ENCODE measurements around the gene APBA1.

APBA1 gene

GRCh38 chr9:69643098-69643497 lies 29.1 kb downstream of the APBA1 start:
- no peak for DNase-seq (ENCODE audit: low spot score)
- H3K9me3 Mint-ChIP-seq: no peaks in the 10 kb centered on the region
- no peak overlapping the region for H3K27ac Mint-ChIP-seq
- no peak overlapping the region for H3K4me3 Mint-ChIP-seq
- H3K27me3 Mint-ChIP-seq (ENCODE audit: low read depth): peaks cover 7% of the 10 kb centered on the region
- H3K4me1 Mint-ChIP-seq (ENCODE audit: low read depth): no peaks in the 10 kb centered on the region
- no peaks in the 10 kb centered on the region for H3K36me3 Mint-ChIP-seq (ENCODE audit: low read depth)

- Mint-ChIP-seq H3K27ac (no peak overlapping the region), H3K9me3 (no peaks in the 10 kb centered on the region), H3K4me1 (ENCODE audit: low read depth) (no peaks in the 10 kb centered on the region), H3K36me3 (ENCODE audit: low read depth) (no peaks in the 10 kb centered on the region), H3K4me3 (no peak overlapping the region), H3K27me3 (ENCODE audit: low read depth) (peaks cover 33% of the 10 kb centered on the region)
- no peak for DNase-seq (ENCODE audit: low spot score)
These were observed 34.4 kb downstream of the APBA1 start for GRCh38 chr9:69637817-69638200.

GRCh38 chr9:69637193-69637816 lies 34.9 kb downstream of the APBA1 start:
- Mint-ChIP-seq H3K4me3 (no peak overlapping the region), H3K36me3 (ENCODE audit: low read depth) (no peaks in the 10 kb centered on the region), H3K27me3 (ENCODE audit: low read depth) (peaks cover 33% of the 10 kb centered on the region), H3K4me1 (ENCODE audit: low read depth) (no peaks in the 10 kb centered on the region), H3K27ac (no peak overlapping the region), H3K9me3 (no peaks in the 10 kb centered on the region)
- no peak for DNase-seq (ENCODE audit: low spot score)

GRCh38 chr9:69633716-69634115 lies 38.5 kb downstream of the APBA1 start:
- H3K4me1 Mint-ChIP-seq (ENCODE audit: low read depth): no peaks in the 10 kb centered on the region
- no peak overlapping the region for H3K4me3 Mint-ChIP-seq
- no peaks in the 10 kb centered on the region for H3K9me3 Mint-ChIP-seq
- peaks cover 28% of the 10 kb centered on the region for H3K27me3 Mint-ChIP-seq (ENCODE audit: low read depth)
- H3K36me3 Mint-ChIP-seq (ENCODE audit: low read depth): no peaks in the 10 kb centered on the region
- DNase-seq (ENCODE audit: low spot score): no peak
- no peak overlapping the region for H3K27ac Mint-ChIP-seq

GRCh38 chr9:69632768-69633167 lies 39.4 kb downstream of the APBA1 start:
- no peak for DNase-seq (ENCODE audit: low spot score)
- H3K27ac Mint-ChIP-seq: no peak overlapping the region
- no peaks in the 10 kb centered on the region for H3K9me3 Mint-ChIP-seq
- H3K4me1 Mint-ChIP-seq (ENCODE audit: low read depth): no peaks in the 10 kb centered on the region
- peaks cover 31% of the 10 kb centered on the region for H3K27me3 Mint-ChIP-seq (ENCODE audit: low read depth)
- H3K4me3 Mint-ChIP-seq: no peak overlapping the region
- no peaks in the 10 kb centered on the region for H3K36me3 Mint-ChIP-seq (ENCODE audit: low read depth)

- DNase-seq (ENCODE audit: low spot score): no peak
- Mint-ChIP-seq H3K27me3 (ENCODE audit: low read depth) (peaks cover 17% of the 10 kb centered on the region), H3K27ac (no peak overlapping the region), H3K9me3 (no peaks in the 10 kb centered on the region), H3K4me1 (ENCODE audit: low read depth) (no peaks in the 10 kb centered on the region), H3K36me3 (ENCODE audit: low read depth) (no peaks in the 10 kb centered on the region), H3K4me3 (no peak overlapping the region)
These were observed 44.9 kb downstream of the APBA1 start for GRCh38 chr9:69627281-69627680.

GRCh38 chr9:69623276-69623675 lies 48.9 kb downstream of the APBA1 start:
- DNase-seq (ENCODE audit: low spot score): no peak
- no peak overlapping the region for H3K27ac Mint-ChIP-seq
- peaks cover 13% of the 10 kb centered on the region for H3K27me3 Mint-ChIP-seq (ENCODE audit: low read depth)
- H3K9me3 Mint-ChIP-seq: no peaks in the 10 kb centered on the region
- no peak overlapping the region for H3K4me3 Mint-ChIP-seq
- no peaks in the 10 kb centered on the region for H3K4me1 Mint-ChIP-seq (ENCODE audit: low read depth)
- no peaks in the 10 kb centered on the region for H3K36me3 Mint-ChIP-seq (ENCODE audit: low read depth)

- no peak for DNase-seq (ENCODE audit: low spot score)
- Mint-ChIP-seq H3K9me3 (no peaks in the 10 kb centered on the region), H3K27me3 (ENCODE audit: low read depth) (peaks cover 10% of the 10 kb centered on the region), H3K27ac (no peak overlapping the region), H3K4me1 (ENCODE audit: low read depth) (no peaks in the 10 kb centered on the region), H3K4me3 (no peak overlapping the region), H3K36me3 (ENCODE audit: low read depth) (no peaks in the 10 kb centered on the region)
These were observed 49.5 kb downstream of the APBA1 start for GRCh38 chr9:69622676-69623075.

GRCh38 chr9:69621730-69622460 lies 50.3 kb downstream of the APBA1 start:
- Mint-ChIP-seq H3K36me3 (ENCODE audit: low read depth) (no peaks in the 10 kb centered on the region), H3K4me3 (no peak overlapping the region), H3K27ac (no peak overlapping the region)

GRCh38 chr9:69620731-69621130 lies 51.4 kb downstream of the APBA1 start:
- Mint-ChIP-seq H3K27me3 (ENCODE audit: low read depth) (peaks cover 7% of the 10 kb centered on the region), H3K4me1 (ENCODE audit: low read depth) (no peaks in the 10 kb centered on the region), H3K36me3 (ENCODE audit: low read depth) (no peaks in the 10 kb centered on the region), H3K27ac (no peak overlapping the region), H3K4me3 (no peak overlapping the region), H3K9me3 (no peaks in the 10 kb centered on the region)
- no peak for DNase-seq (ENCODE audit: low spot score)

More at GRCh38 chr9:69621730-69622460, 50.3 kb downstream of the APBA1 start:
- no peak for DNase-seq (ENCODE audit: low spot score)
- peaks cover 7% of the 10 kb centered on the region for H3K27me3 Mint-ChIP-seq (ENCODE audit: low read depth)
- no peaks in the 10 kb centered on the region for H3K4me1 Mint-ChIP-seq (ENCODE audit: low read depth)
- H3K9me3 Mint-ChIP-seq: no peaks in the 10 kb centered on the region

GRCh38 chr9:69619233-69619632 lies 52.9 kb downstream of the APBA1 start:
- H3K4me1 Mint-ChIP-seq (ENCODE audit: low read depth): no peaks in the 10 kb centered on the region
- H3K4me3 Mint-ChIP-seq: no peak overlapping the region
- no peak overlapping the region for H3K27ac Mint-ChIP-seq
- no peaks in the 10 kb centered on the region for H3K27me3 Mint-ChIP-seq (ENCODE audit: low read depth)
- no peaks in the 10 kb centered on the region for H3K36me3 Mint-ChIP-seq (ENCODE audit: low read depth)
- DNase-seq (ENCODE audit: low spot score): no peak
- no peaks in the 10 kb centered on the region for H3K9me3 Mint-ChIP-seq

- peaks cover 12% of the 10 kb centered on the region for H3K27me3 Mint-ChIP-seq (ENCODE audit: low read depth)
- no peaks in the 10 kb centered on the region for H3K4me1 Mint-ChIP-seq (ENCODE audit: low read depth)
- no peak for DNase-seq (ENCODE audit: low spot score)
- no peaks in the 10 kb centered on the region for H3K36me3 Mint-ChIP-seq (ENCODE audit: low read depth)
- H3K4me3 Mint-ChIP-seq: no peak overlapping the region
- no peaks in the 10 kb centered on the region for H3K9me3 Mint-ChIP-seq
- no peak overlapping the region for H3K27ac Mint-ChIP-seq
These were observed 55.2 kb downstream of the APBA1 start for GRCh38 chr9:69617006-69617405.

GRCh38 chr9:69615880-69616279 lies 56.3 kb downstream of the APBA1 start:
- Mint-ChIP-seq H3K27ac (no peak overlapping the region), H3K4me1 (ENCODE audit: low read depth) (no peaks in the 10 kb centered on the region), H3K9me3 (no peaks in the 10 kb centered on the region), H3K4me3 (no peak overlapping the region), H3K36me3 (ENCODE audit: low read depth) (no peaks in the 10 kb centered on the region), H3K27me3 (ENCODE audit: low read depth) (peaks cover 12% of the 10 kb centered on the region)
- DNase-seq (ENCODE audit: low spot score): no peak

- H3K36me3 Mint-ChIP-seq (ENCODE audit: low read depth): no peaks in the 10 kb centered on the region
- no peaks in the 10 kb centered on the region for H3K9me3 Mint-ChIP-seq
- H3K4me1 Mint-ChIP-seq (ENCODE audit: low read depth): no peaks in the 10 kb centered on the region
- no peak for DNase-seq (ENCODE audit: low spot score)
- no peak overlapping the region for H3K4me3 Mint-ChIP-seq
- H3K27me3 Mint-ChIP-seq (ENCODE audit: low read depth): peaks cover 21% of the 10 kb centered on the region
- H3K27ac Mint-ChIP-seq: no peak overlapping the region
These were observed 61.0 kb downstream of the APBA1 start for GRCh38 chr9:69611221-69611620.

GRCh38 chr9:69609156-69609555 lies 63.0 kb downstream of the APBA1 start:
- Mint-ChIP-seq H3K9me3 (no peaks in the 10 kb centered on the region), H3K27me3 (ENCODE audit: low read depth) (peaks cover 21% of the 10 kb centered on the region), H3K27ac (no peak overlapping the region), H3K36me3 (ENCODE audit: low read depth) (no peaks in the 10 kb centered on the region), H3K4me1 (ENCODE audit: low read depth) (no peaks in the 10 kb centered on the region), H3K4me3 (no peak overlapping the region)
- DNase-seq (ENCODE audit: low spot score): no peak

Data from T-helper 2 cell treated with Interferon-gamma antibody and Interleukin-4, amounts not matched to agents 5 μg/mL and 100 μg/mL, for 36 hours (primary cell).